Fibroblast of skin of right biceps (primary cell): ENCODE results near the gene CHPF2.

Experiments used
- DNase-seq: peaks from one replicate; pipeline ENCODE4 v3.0.0-alpha.2; 2013

The CHPF2 gene

DNA sequence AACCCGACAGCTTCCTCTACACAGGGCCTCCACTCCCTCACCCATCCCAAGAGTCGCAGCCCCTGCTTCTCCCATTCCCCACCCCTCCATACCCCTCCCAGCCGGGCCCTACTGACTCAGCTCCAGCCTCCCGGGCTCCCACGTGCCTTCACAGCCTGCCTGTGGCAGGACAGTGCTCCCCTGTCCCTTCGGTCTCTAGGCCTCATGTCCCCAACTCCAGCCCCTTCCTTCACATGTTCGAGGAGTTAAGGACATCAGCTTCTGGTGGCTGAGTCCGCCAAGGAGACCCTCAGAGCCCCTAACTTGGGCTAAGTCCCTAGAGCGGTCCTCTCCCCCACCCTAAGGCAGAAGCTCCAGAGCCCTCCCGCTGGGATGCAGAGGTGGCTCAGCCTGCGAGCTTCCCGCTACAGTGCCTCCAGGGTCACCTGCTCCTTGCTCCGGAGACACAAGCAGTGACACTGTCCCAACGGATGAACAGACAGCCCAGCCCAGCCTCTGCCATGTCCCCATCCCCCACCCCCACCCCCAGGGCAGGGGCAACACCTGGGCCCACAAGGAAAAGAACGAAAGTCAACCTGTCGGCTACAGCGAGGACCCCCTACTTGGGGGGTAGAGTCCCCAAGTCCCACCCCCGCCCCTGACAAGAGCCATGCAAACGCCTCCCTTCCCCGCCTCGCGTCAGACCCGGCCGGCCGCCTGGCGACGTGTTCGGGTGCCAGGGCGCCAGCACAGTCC lies 15.5 kb downstream of the CHPF2 start:
- DNase-seq, result peak; percentile 43

DNA sequence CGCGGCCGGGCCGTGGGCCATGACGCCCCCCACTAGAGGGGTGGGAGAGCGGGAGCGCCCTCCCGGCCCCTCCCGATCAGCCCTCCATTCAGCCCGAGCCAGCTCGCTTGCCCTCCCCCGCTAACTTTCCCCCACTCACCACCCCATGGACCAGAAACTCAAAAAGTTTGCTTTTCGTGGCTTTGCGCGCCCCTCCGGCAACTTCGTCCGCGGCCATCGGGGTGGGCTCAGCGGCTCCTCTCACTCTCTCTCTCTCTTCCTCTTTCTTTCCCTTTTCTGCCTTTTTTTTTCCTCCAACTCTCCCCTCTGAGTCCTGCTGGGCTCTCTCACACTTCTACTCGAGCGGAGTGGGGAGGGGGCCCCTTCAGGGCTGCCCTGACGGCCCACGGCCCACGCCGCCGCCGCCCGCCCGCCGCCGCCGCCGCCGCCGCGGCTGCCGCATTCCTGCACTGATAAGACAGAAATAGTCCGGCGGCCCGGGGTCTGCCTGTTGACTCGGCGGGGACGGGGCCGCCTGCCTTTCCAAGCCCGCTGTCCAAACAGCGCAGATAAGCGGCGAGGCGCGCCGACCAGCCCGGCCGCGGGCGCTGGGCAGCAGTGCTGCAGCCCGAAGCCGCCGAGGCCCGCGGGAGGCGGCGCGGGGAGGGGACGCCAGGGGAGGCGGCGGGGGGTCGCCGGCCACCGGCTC lies 16.2 kb downstream of the CHPF2 start, which contains the start of gene SMARCD3:
Gene SMARCD3 (minus strand): TSS at position 349 of the 688 bp plus-strand sequence. CDS start 132 bp downstream, at position 217.
- peak; percentile 76 for DNase-seq

DNA sequence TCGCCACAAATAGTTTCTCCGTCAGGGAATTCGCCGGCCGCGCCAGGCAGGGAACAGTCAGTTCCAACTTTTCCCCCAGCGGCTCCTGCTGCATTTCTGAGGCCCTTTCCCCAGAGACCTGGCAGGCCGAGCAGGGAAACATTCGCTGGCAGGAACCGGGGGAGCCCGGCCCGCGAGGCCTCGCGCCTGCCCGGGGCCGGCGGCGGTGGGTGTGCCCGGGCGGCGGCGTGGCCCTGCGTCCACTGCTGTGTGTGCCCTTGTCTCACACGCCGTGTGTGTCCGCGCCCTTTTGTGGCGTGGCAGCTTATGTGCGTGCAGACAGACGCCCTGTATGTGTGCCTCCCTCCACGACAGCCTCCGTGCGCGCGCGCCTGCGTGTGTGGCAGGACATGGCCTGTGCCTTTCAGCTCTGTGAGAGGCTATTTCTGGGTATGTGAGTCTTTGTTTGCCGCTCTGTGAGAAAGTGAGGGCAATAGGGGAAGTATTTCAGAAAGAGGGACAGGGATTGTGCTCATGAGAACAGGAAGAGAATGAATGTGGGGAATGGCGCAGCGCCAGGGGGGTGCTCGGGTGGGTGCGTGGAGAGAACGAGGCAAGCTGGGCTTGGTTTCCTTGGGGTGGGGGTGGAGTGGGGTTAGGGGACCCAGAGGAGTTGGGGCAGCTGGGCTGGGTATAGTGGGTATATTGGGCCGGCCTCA lies 16.9 kb downstream of the CHPF2 start:
- DNase-seq, result peak; percentile 66

DNA sequence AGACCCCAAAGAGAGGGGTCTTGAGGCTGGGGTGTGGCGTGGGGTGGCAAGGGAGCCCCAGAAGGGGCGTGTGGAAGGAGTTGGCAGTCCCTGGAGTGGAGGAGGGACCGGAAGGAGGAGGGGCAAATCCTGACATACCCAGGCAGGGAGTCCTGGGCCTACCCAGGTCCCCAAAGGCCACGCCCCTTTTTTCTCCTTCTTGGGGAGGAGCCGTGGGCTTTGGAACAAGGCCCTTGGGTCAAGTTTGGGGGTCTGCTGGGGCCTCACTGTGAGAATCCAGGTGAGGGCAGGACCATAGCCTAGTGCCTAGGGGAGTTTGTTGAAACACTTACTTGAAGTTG lies 17.4 kb downstream of the CHPF2 start:
- DNase-seq, result peak; percentile 71

DNA sequence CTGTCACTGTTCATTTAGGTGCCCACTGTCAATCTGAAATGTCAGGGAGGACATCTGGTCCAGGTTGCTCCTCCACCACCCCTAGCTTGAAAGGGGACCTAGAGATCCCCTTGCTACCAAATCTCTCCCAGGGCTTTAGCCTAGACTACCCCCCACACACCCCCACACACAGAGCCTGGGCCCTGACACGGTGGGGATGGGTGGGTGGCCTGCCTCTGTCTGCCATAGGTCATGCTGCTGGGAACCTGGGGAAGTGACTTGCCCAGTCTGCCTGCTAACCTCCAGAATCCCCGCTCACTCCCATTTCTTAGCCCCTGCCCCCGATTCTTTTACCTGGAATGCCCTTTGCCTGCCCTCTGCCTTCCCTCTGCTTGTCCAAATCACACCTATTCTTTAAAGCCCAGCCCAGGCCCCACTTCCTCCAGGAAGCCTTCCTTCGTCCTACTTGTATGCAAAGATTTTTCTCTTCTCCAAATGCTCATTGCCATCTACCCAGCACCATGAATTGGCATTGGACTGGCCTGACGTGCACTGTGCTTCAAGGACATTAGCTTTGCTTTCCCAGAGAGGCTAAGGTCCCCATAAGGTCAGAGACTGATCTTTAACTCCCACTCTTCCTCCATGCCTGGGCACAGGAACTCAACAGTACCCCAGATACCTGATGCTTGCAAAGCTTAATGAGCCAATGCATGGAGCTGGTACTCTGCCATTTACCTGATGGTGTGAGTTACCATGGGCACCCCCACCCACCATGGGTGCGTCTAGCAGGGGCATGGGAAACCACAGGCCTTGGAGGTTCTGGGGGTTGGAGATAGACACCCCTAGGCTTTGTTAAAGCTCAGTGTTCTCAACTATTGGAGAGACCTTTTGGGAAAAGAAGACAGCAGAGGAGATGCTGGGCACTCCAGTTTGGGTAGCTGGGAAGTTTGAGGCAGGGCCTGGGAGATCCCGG lies 18.2 kb downstream of the CHPF2 start:
- DNase-seq, result no peak

DNA sequence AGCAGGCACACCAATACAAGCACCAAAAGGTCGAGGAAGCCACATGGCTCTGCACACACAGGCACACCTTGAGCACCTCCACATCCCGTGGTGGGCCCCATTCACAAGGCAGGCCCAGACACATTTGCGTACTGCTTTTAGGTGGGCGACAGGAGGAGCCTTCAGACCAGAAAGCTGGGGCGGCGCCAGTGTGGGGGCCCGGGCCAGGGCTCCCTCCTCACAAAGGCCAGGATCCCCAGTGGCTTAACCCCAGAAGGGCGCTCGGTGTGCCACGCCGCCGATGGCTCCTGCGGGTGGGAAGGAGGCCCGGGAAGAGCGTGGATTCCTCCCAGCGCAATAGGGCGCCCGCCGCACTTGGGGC lies 19.0 kb downstream of the CHPF2 start:
- DNase-seq, result no peak

DNA sequence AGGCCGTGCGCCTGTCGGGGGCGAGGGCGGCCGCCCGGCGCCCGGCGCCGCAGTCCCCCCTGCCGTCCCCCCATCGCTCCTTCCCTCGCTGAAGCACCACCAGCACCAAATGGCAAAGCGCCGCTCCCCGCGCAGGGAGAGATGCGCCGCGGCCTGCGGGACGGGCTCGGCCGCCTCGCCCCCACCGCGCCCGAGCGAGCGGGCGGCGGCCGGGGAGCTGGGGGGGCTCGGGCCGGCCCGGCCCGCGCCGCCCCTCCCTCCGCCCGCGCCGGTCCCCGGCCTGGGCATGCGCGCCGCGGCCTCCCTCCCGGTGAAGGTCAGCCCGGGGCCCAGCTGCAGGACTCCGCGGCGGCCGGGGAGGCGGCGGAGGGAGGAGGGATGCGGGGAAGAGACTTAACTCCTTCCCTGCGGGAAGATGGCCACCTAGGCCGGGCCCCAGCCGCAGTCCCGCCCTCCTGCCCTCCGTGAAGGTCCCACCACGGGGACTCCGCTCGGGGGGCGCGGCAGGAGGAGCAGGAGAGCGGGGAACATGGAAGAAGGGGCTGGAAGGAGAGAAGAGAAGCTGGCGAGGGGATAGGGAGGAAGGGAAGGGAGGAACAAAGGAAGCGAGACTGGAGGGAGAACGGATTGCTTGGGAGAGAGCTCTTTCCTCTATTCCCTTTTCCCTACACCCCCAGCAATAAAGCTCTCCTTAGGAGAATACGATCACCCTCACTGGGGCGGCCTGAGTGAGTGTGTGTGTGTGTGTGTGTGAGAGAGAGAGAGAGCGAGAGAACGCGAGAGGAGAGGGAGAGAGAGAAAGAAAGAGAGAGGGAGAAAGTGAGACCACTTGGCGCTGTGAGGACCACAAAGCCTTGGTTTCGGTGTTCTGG lies 19.6 kb downstream of the CHPF2 start:
- peak; percentile 79 for DNase-seq

DNA sequence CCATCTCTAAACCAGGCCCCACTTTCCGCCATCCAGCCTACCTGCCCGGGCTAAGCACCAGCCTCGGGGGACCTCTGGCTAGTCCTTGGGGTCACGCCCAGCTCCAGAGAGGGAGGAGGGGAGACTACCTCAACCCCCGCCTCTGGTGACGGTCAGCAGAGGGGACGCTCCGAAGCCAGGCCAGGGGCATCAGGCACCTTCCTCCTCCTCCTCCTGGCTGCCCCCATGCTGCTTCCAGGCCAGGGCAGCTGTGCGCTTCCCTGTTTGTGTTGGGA lies 20.2 kb downstream of the CHPF2 start:
- DNase-seq, result no peak

DNA sequence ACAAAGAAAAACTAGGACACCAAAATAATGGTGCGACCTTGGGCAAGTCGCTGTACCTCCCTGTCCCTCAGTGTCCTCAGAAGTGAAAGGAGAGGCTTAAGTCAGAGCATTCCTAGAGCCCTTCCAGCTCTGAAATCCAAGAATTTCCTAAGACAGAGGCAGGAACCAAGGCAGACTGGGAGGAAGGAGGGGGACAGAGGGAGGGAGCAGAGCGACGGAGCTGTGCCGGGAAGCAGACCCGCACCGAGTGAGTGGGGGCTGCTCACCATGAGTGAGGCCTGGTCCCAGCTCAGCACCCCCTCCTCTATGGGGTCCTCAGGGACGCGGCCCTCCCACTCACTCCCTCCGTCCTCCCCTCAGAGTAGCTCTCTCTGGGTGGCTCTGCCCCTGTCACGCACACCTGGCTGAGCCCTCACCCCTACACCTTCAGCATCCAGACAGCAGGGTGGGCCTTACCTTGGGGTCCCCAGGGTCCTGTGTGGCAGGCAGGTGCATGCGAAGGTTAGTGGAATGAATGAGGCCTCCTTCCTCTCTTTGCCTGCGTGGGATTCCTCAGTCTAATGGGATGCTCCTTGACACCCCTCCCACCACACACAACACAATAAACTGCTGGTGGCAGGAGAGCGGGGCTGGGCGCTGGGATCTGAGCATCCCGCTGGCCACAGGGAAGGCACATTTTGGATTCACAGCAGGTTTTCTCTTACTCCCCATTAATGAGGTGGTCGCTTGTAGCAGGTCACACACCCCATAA lies 20.9 kb downstream of the CHPF2 start:
- peak; percentile 15 for DNase-seq

DNA sequence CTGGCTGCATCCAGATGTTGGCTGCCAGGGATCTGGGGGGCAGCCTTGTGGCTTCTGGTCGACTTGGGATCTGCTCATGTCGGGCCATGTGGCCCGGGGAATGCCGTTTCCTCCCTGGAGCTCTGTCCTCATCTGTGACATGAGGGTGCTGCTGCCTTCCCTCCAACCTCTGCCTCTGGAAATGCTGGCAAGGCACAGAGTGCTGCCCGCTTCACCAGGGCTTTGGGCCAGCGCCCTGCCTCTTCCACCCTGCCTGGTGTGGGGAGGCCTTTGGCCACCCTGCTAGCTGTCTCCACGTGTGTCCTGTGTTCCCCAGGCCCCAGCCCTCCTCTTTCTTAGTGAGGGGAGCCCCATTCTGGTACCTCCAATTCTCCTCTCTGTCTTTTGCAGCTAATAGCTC lies 22.0 kb downstream of the CHPF2 start:
- no peak for DNase-seq

DNA sequence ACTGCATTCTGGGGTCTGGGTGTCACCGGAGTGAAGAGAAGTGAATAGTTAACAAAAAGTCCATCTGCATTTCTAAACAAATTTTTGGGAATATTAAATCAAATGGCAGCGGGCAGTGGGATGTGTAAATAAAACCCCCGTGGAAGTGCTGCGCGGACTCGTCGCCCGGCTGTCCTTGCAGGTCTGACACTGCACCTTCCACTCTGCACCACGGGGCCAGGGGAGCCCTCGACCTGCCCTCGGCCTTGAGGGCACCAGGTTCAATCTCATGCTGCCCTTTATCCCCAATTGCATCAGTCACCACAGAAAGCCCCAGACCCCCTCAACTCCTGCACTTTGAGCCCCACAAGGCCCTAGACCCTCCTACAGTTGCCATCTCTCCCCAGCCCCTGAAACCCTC lies 22.6 kb downstream of the CHPF2 start:
- no peak for DNase-seq

DNA sequence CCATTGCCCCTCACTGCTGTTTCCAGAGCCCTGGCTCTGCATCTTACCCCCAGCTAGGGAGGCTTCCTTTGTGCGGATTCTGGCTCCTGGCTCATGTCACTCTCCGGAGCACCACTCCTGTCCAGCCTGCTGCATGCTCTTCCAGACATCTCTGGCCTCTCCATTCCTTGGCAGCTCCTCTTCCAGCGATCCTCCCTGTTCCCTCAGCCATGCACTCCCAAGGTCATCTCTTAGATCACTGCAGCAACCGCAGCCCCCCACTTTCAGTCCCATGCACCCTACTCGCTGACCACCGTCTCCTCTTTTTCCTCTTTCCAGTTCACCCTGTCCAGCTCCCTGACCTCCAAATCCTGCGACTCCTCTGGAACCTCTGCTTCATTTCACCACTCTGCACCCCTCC lies 23.1 kb downstream of the CHPF2 start:
- no peak for DNase-seq

DNA sequence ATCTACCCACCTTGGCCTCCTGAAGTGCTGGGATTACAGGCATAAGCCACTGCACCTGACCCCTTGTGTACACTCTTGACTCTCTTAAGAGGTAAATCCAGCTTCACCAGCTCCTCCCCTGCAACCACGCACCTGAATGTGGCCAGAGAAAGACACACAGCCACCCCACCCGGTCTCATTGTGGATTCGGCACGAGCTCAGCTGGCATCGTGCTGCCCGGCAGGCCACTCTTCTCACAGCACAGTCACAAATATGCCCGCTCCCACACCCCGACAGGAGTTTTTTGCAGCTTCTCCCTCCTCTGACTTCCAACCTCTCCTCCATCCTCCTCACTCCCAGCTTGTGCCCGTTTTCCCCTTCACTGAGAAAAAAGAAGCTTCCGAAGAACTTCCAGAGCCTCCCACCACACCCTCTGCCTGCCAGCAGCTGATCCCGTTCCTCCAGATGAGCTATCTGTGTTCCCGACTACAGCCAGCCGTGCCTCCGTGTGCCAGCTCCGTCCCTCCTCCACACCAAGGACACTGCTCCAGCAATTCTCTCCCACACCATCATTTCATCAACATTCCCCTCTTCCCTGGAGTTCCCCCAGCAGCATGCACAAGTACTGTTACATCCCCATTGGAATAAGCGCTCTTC lies 24.2 kb downstream of the CHPF2 start:
- no peak for DNase-seq

DNA sequence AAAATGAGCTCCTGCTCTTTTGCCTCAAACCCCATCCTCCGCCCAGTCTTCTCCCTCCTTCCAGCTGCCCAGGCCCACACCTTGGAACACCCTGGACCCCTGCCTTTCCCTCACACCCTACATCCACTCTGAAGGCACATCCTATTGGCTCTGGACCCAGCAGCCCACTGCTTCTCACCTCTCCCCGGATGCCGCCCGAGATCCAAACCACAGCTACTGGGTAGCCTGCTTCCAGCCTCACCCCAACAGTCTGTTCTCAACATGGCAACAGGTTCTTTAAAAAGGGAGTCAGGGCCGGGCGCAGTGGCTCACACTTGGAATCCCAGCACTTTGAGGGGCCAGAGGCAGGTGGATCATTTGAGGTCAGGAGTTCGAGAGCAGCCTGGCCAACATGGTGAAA lies 25.7 kb downstream of the CHPF2 start:
- no peak for DNase-seq

DNA sequence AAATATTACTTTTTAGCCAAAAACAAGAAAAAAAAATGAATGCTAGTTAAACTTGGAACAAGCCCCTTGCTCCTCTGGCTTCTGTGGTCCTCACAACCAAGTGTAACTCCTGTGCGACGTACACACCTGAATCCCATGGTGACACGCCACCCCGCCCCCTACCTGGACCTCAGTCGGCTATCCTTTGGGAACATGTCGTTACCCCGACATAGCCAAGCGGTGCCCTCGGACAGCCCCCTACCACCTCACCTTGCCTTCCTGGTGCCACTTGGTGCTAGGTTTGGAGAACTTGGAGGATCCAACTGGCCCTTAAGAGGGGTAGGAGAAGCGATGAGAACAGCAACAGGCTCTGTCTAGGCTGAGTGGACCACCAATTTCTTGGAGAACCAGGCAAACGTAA lies 28.2 kb downstream of the CHPF2 start:
- DNase-seq, result no peak

DNA sequence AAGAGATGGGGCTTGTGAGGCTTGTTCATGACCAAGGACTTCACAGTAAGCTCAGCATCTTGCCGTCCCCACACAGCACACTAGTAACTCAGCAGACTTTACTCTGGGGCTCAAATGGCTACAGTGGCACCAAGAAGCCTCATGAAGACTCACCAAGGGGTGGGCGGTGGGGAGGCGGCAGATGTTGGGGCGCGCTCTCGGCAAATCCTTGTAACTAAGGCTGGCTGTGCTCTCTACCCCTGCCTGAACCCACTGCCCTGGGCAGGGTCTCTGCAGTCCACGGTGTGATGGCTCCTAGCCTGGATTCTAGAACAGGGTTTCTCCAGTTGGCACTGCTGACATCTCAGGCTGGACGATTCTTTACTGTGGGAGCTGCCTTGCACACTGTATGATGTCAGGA lies 28.6 kb downstream of the CHPF2 start:
- no peak for DNase-seq

DNA sequence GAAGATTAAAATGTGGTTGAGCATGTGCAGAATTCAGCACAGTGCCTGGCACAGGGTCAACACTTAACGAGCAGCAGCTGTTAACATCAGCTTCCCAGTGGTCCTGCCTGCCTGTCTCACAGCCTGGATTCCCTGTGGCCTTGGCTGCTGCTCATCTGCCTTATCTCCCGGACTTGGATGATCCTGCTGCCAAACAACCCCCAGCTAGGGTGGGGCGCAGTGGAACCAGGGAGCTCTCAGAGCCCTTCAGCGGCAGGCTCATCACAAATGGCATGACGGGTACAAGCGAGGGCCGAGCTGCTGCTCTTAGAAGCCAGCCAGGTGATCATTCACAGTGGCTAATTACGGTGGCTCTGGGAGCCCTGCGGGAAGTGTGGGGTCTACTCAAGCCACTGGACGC lies 29.2 kb downstream of the CHPF2 start:
- DNase-seq, result no peak

DNA sequence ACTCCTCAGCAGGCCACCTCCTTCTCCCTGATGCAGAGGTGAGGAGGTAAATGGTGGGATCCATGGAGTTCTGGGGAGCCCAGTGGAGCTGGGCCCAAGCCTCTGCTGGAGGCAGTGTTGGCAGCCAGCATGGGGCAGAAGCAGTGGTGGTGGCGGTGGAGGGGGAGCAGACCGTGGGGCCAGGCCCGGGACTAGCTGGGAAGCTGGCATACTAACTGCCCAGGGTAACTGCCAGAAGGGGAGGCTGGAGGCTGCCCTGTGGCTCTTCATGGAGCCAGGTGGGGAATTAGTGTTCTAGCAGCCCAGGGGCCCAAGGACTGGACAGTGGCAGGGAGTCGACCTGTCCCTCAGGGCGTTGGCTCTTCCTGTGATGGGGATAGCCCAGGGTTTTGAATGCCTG lies 32.3 kb downstream of the CHPF2 start:
- DNase-seq, result no peak

DNA sequence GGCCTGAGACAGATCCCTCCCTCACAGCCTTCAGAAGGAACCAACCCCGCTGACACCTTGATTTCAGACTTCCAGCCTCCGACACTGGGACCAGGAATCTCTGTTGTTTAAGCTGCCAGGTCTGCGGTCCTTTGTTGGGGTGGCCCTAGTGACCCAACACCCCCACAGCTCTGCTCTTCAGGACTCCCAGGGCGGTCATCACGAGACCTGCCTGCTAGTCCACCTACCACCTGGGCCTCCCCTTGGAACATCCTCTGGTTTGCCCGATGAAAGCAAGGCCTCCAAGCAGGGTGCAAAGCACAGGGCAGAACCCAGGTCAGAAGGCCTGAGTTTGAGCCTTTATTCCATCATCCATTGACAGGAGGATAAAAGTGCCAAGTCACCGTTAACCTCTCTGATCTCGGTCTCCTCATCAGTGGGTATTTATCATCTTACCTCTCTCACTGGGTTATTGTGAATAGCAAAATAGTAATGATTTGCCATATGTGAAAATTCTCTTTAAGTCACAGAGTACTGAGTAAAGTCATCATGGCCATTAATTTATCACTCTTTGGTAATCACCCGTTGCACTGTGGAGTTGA lies 33.2 kb downstream of the CHPF2 start:
- no peak for DNase-seq

DNA sequence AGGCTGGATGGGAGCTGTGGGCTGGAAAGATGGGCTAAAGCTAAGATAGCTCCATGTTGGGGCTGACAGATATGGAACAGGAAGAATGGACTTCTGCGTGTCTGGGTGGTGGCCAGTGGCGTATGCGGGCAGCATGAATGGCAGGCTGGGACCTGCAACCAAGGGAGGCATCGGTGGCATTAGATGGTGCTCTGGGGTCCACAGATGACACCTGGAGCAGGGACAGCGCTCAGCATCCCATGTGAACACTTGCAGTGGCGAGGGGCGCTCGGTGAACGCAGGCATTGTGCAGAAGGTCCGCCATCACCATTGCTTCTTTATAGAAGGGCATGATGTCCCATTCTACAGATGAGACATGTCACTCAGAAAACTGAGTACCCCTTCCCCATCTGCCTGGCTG lies 37.2 kb downstream of the CHPF2 start:
- DNase-seq, result no peak
